ENCODE results near the gene ZNF555. TPM values are rescaled to one million over a fixed set of nuclear protein-coding genes. Genes with fewer than 3 reads are reported as not detected.

The ZNF555 gene
- total RNA-seq, 1 experiment from 2014 or later = 0.84 TPM

GRCh38 chr19:2811221-2811722 is 30.0 kb upstream of the ZNF555 start:
- Histone ChIP-seq H3K27me3 (ENCODE audit: low read length) (no peaks in the 10 kb centered on the region), H4K20me1 (ENCODE audit: low read length) (no peaks in the 10 kb centered on the region), H3K4me1 (ENCODE audit: insufficient read depth, low read length) (no peaks in the 10 kb centered on the region), H3K27ac (ENCODE audit: low read length) (no peak overlapping the region), H3K36me3 (ENCODE audit: low read depth, low read length) (no peaks in the 10 kb centered on the region), H3K79me2 (ENCODE audit: low read length) (no peaks in the 10 kb centered on the region), H3K4me2 (ENCODE audit: low read length) (no peak overlapping the region), H3K9me2 (replicated peaks; ENCODE audit: low read length) (no peaks in the 10 kb centered on the region), H2AFZ (ENCODE audit: low read length) (no peak overlapping the region), H3K9ac (ENCODE audit: low read length) (no peak overlapping the region), H3K9me3 (ENCODE audit: low read length) (no peaks in the 10 kb centered on the region), H3F3A (ENCODE audit: low read length, unreplicated experiment) (no peaks in the 10 kb centered on the region), H3K4me3 (ENCODE audit: low read length) (no peak overlapping the region)
- DNase-seq (no peak), ATAC-seq (no peak)
- BruUV-seq (replicated peaks) = no TSS peak
- intact Hi-C loops (cut with micrococcal nuclease) = no loop called here
- ChIA-PET POLR2A (ENCODE audit: unreplicated experiment) (no interaction called here), CTCF (no interaction called here)
- TF ChIP-seq CTCF (conservative IDR thresholded peaks at IDR 0.05; ENCODE audit: low read depth, low read length) (no peak), EZH2phosphoT487 (IDR thresholded peaks at IDR 0.05; ENCODE audit: borderline replicate concordance, low read length) (no peak), EZH2 (IDR thresholded peaks at IDR 0.05; ENCODE audit: low read length, unreplicated experiment) (no peak)

- H3F3A ChIP-seq (ENCODE audit: low read length, unreplicated experiment) = no peaks in the 10 kb centered on the region
- ChIA-PET CTCF (no interaction called here), POLR2A (ENCODE audit: unreplicated experiment) (no interaction called here)
- no peak overlapping the region for H3K4me2 ChIP-seq (ENCODE audit: low read length)
- no peak overlapping the region for H2AFZ ChIP-seq (ENCODE audit: low read length)
- no peaks in the 10 kb centered on the region for H3K9me3 ChIP-seq (ENCODE audit: low read length)
- no TSS peak for BruUV-seq (replicated peaks)
- H3K9me2 ChIP-seq (replicated peaks; ENCODE audit: low read length) = no peaks in the 10 kb centered on the region
- no peaks in the 10 kb centered on the region for H3K79me2 ChIP-seq (ENCODE audit: low read length)
- intact Hi-C loops (cut with micrococcal nuclease) = no loop called here
- H4K20me1 ChIP-seq (ENCODE audit: low read length) = no peaks in the 10 kb centered on the region
- ATAC-seq (no peak), DNase-seq (no peak)
- no peaks in the 10 kb centered on the region for H3K4me1 ChIP-seq (ENCODE audit: insufficient read depth, low read length)
- H3K36me3 ChIP-seq (ENCODE audit: low read depth, low read length) = no peaks in the 10 kb centered on the region
- H3K27me3 ChIP-seq (ENCODE audit: low read length) = no peaks in the 10 kb centered on the region
- H3K27ac ChIP-seq (ENCODE audit: low read length) = no peak overlapping the region
- TF ChIP-seq EZH2phosphoT487 (IDR thresholded peaks at IDR 0.05; ENCODE audit: borderline replicate concordance, low read length) = no peak
- no peak overlapping the region for H3K4me3 ChIP-seq (ENCODE audit: low read length)
- no peak overlapping the region for H3K9ac ChIP-seq (ENCODE audit: low read length)
These were observed 29.4 kb upstream of the ZNF555 start for GRCh38 chr19:2811735-2812413.

- H3K36me3 ChIP-seq (ENCODE audit: low read depth, low read length) = no peaks in the 10 kb centered on the region
These were observed 28.7 kb upstream of the ZNF555 start for GRCh38 chr19:2812414-2813234.

More at GRCh38 chr19:2812414-2813234, 28.7 kb upstream of the ZNF555 start:
- no peaks in the 10 kb centered on the region for H4K20me1 ChIP-seq (ENCODE audit: low read length)
- TF ChIP-seq EZH2phosphoT487 (IDR thresholded peaks at IDR 0.05; ENCODE audit: borderline replicate concordance, low read length) (no peak), CTCF (conservative IDR thresholded peaks at IDR 0.05; ENCODE audit: low read depth, low read length) (no peak), EZH2 (IDR thresholded peaks at IDR 0.05; ENCODE audit: low read length, unreplicated experiment) (no peak)
- H3F3A ChIP-seq (ENCODE audit: low read length, unreplicated experiment) = no peaks in the 10 kb centered on the region
- no peaks in the 10 kb centered on the region for H3K9me3 ChIP-seq (ENCODE audit: low read length)
- ChIA-PET CTCF (no interaction called here), POLR2A (ENCODE audit: unreplicated experiment) (no interaction called here)
- no peaks in the 10 kb centered on the region for H3K9me2 ChIP-seq (replicated peaks; ENCODE audit: low read length)
- H3K4me2 ChIP-seq (ENCODE audit: low read length) = no peak overlapping the region
- H2AFZ ChIP-seq (ENCODE audit: low read length) = no peak overlapping the region
- no peak overlapping the region for H3K4me3 ChIP-seq (ENCODE audit: low read length)
- ATAC-seq (no peak), DNase-seq (no peak)
- no TSS peak for BruUV-seq (replicated peaks)
- H3K27ac ChIP-seq (ENCODE audit: low read length) = no peak overlapping the region
- no peak overlapping the region for H3K9ac ChIP-seq (ENCODE audit: low read length)
- H3K27me3 ChIP-seq (ENCODE audit: low read length) = no peaks in the 10 kb centered on the region
- intact Hi-C loops (cut with micrococcal nuclease) = no loop called here
- H3K4me1 ChIP-seq (ENCODE audit: insufficient read depth, low read length) = no peaks in the 10 kb centered on the region
- no peaks in the 10 kb centered on the region for H3K79me2 ChIP-seq (ENCODE audit: low read length)
